Psoas muscle (tissue), 8 donors: ENCODE measurements around the gene GNB1L. TPM values are rescaled to one million over a fixed set of nuclear protein-coding genes. Genes with fewer than 3 reads are reported as not detected.

Source experiments
- ATAC-seq, 4 donors: fragments of 200-7000 bp; cut with Tn5 transposase; one replicate each; pipeline ENCODE4 v1.9.1; 2020; ENCODE audit warnings: moderate library complexity in 3 of 4, mild to moderate bottlenecking in 2 of 4
- DNase-seq, 2 donors: peaks; one replicate each; pipeline ENCODE4 v3.0.0-alpha.2; 2020
- H3K27ac ChIP-seq: fragments of 200-600 bp; one replicate; pipeline ENCODE4 v1.8.0; 2022
- H3K27me3 ChIP-seq, 3 donors: fragments of 200-600 bp in 1 of 3; one replicate each; pipeline versions ENCODE4 v1.6.1 to v1.8.0; 2013 to 2022; ENCODE audit warnings: low read length in 2 of 3, mild to moderate bottlenecking in 2 of 3, moderate library complexity in 1 of 3; ENCODE audit not compliant: insufficient read depth in 3 of 3
- H3K36me3 ChIP-seq, 2 donors: fragments of 200-600 bp in 1 of 2; one replicate each; pipeline versions ENCODE4 v1.6.1 to v1.8.0; 2013 to 2022; ENCODE audit warnings: low read depth in 1 of 2, mild to moderate bottlenecking in 1 of 2, moderate library complexity in 1 of 2; ENCODE audit not compliant: insufficient read depth in 1 of 2
- H3K4me1 ChIP-seq: fragments of 200-600 bp; one replicate; pipeline ENCODE4 v1.8.0; 2022
- H3K4me3 ChIP-seq: fragments of 200-600 bp; one replicate; pipeline ENCODE4 v1.8.0; 2022; ENCODE audit warnings: mild to moderate bottlenecking
- H3K9me3 ChIP-seq: fragments of 200-600 bp; one replicate; pipeline ENCODE4 v1.8.0; 2022
- CTCF ChIP-seq: fragments of 200-600 bp; IDR thresholded peaks from one replicate; pipeline ENCODE4 v1.8.0; 2022; ENCODE audit warnings: antibody characterized with exemption
- WGBS, 3 donors: extraction: QIAGEN DNeasy Blood & Tissue Kit; methylation state at CpG; one replicate each; pipeline versions ENCODE4 v1.1.6 to v1.1.7; 2013; 5-methylcytosine and 5-hydroxymethylcytosine counted together
- intact Hi-C, 2 donors: fragments of 100-400 bp; cut with DNase I; formaldehyde crosslinking; loops; one replicate each; pipeline versions ENCODE4 v1.11.0 to v1.14.2; 2022
- polyA plus RNA-seq, 3 donors: library from polyadenylated mRNA; stranded (reverse); fragments of 200-250 nt; gene quantifications; one replicate each; pipeline ENCODE4 v1.2.3, GENCODE V29; 2013
- total RNA-seq, 4 donors: library from RNA; stranded (reverse); fragmentation: NEBNext Ultra II Directional in 2 of 4; extraction: Animal tissue kit (Norgen Biotek cat#: 25700) in 2 of 4; gene quantifications; one replicate each; pipeline versions ENCODE4 v1.2.1 to v1.2.4, GENCODE V29; 2021 to 2023
- donor health status: healthy with polysubstance abuse.
- donor health status: DM: no; HTN: no; CAD: no; lungs with moderate emphysema.
- donor health status: Bipolar disorder and iron deficiency.
- donor health status: healthy.
- donor health status: DM: yes; HTN: yes; CAD: no.
- donor health status: DM: no; HTN: no; CAD: no.
- donor health status: DM: no; HTN: no; CAD: no.
- donor health status: DM: yes; HTN: yes; CAD: no.

The GNB1L gene
- total and polyA plus RNA-seq, 7 donors, result 1.5 to 7.6 (median 3.3) TPM

- no peaks in the 10 kb centered on the region for H3K27me3 ChIP-seq
- TF ChIP-seq CTCF, result no peak
- no peak overlapping the region for H3K4me3 ChIP-seq
- no peaks in the 10 kb centered on the region for H3K9me3 ChIP-seq
- H3K36me3 ChIP-seq, result no peaks in the 10 kb centered on the region
- ATAC-seq (no peak), DNase-seq (no peak)
- intact Hi-C loops, result no loop called here
- 82 to 87% (median 86%) methylated on average over 3 of the region's 3 CpGs for WGBS, 3 donors
- peaks cover 11% of the 10 kb centered on the region for H3K4me1 ChIP-seq
- no peak overlapping the region for H3K27ac ChIP-seq
These were observed 44.9 kb downstream of the GNB1L start for GRCh38 chr22:19809741-19810140.

GRCh38 chr22:19808873-19809478, 45.7 kb downstream of the GNB1L start:
- no peak for TF ChIP-seq CTCF
- intact Hi-C loops, result no loop called here
- ATAC-seq (peak in 2 of 4 donors; percentile 40 to 55), DNase-seq (no peak)
- no peak overlapping the region for H3K4me3 ChIP-seq
- H3K27me3 ChIP-seq, result no peaks in the 10 kb centered on the region
- H3K36me3 ChIP-seq, result no peaks in the 10 kb centered on the region
- 50 to 67% (median 58%) methylated on average over 10 to 11 of the region's 11 CpGs for WGBS, 3 donors
- H3K9me3 ChIP-seq, result no peaks in the 10 kb centered on the region
- H3K4me1 ChIP-seq, result peaks cover 13% of the 10 kb centered on the region
- no peak overlapping the region for H3K27ac ChIP-seq

- H3K36me3 ChIP-seq, result no peaks in the 10 kb centered on the region
- TF ChIP-seq CTCF, result no peak
- intact Hi-C loops, result no loop called here
- no peak overlapping the region for H3K4me3 ChIP-seq
- DNase-seq (no peak), ATAC-seq (no peak)
- H3K27me3 ChIP-seq, result no peaks in the 10 kb centered on the region
- peaks cover 17% of the 10 kb centered on the region for H3K4me1 ChIP-seq
- WGBS, 3 donors, result 94 to 95% (median 94%) methylated on average over 20 of the region's 20 CpGs
- H3K27ac ChIP-seq, result no peak overlapping the region
- no peaks in the 10 kb centered on the region for H3K9me3 ChIP-seq
These were observed 46.5 kb downstream of the GNB1L start for GRCh38 chr22:19807914-19808872.

DNA sequence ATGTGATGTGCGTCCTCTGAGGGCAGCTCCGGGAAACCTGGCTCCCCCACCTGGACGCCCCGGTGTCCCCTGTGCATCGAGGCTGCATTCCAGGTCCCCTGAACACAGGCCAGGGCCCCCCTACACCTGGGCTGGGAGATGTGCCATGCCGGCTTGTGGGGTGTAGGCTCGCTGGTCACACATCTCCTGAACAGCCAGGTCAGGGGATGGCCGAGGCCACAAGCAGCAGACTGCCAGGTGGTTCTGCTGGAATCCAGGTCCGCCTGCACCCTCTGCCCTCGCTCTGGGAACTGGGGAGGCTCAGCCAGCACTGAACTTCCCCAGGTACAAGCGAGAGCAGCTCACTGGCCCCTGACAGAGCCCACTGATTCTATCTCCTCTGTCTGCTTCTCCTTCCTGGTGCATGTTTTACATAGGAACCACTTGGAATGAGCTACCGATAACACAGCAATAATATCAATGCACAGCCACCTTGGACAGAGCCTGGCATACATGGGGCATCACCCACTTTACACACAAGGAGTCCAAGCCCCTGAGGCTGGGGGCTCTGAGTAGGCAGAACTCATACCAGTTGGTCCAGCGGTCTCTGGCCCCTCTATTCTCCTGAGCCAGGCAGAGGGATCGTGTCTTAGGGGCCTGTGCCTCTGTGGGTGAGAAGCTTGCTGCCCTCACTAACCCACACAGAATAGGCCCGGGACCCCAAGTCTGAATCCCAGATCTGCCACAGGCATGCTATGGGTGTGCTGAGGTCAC, 47.3 kb downstream of the GNB1L start:
- Histone ChIP-seq H3K4me1 (peaks cover 17% of the 10 kb centered on the region), H3K4me3 (no peak overlapping the region), H3K27me3 (no peaks in the 10 kb centered on the region), H3K36me3 (no peaks in the 10 kb centered on the region), H3K9me3 (no peaks in the 10 kb centered on the region), H3K27ac (no peak overlapping the region)
- intact Hi-C loops, result no loop called here
- ATAC-seq (no peak), DNase-seq (peak in 1 of 2 donors; percentile 35)
- WGBS, 3 donors, result 94 to 96% (median 95%) methylated on average over 15 of the region's 15 CpGs
- no peak for TF ChIP-seq CTCF
